HEK293 (cell line): ENCODE results near the gene ZBTB37.

Experiments
- CTCF ChIA-PET: fragments of 350-600 bp; formaldehyde crosslinking; extraction: SDS; loops from one replicate; lab custom pipeline; 2021; ENCODE audit warnings: antibody characterized with exemption; lab: Yijun Ruan, JAX
- POLR2A ChIA-PET: fragments of 300-600 bp; formaldehyde crosslinking; extraction: SDS; loops from one replicate; lab custom pipeline; 2020; ENCODE audit warnings: antibody characterized with exemption, inconsistent platforms; lab: Yijun Ruan, JAX
- H3K27ac ChIP-seq: fragments of 200-500 bp; sonication (Bioruptor generic); 2 replicates; pipeline ENCODE4 v1.5.1; 2014; ENCODE audit warnings: low read depth, low read length, control low read depth, inconsistent platforms; ENCODE audit errors: extremely low read depth
- H3K36me3 ChIP-seq, 2 experiments: fragments of 200-500 bp in 1 of 2; sonication (Bioruptor generic) in 1 of 2; 1 replicate in 1 of 2; 2 replicates in 1 of 2; pipeline ENCODE4 v1.5.1; 2014 to 2017; ENCODE audit warnings: inconsistent platforms in 2 of 2, low read length in 2 of 2; ENCODE audit not compliant: control insufficient read depth in 2 of 2, insufficient read depth in 1 of 2
- H3K4me1 ChIP-seq: fragments of 200-500 bp; sonication (Bioruptor generic); 2 replicates; pipeline ENCODE4 v1.5.1; 2014; ENCODE audit warnings: mild to moderate bottlenecking, low read length, inconsistent platforms; ENCODE audit not compliant: control insufficient read depth, insufficient read depth
- H3K4me3 ChIP-seq: 2 replicates; pipeline ENCODE4 v1.5.1; 2011; ENCODE audit warnings: low read depth, mild to moderate bottlenecking, control low read depth, low read length, moderate library complexity
- H3K9me3 ChIP-seq: fragments of 200-500 bp; sonication (Bioruptor generic); 2 replicates; pipeline ENCODE4 v1.5.1; 2014; ENCODE audit warnings: low read depth, low read length, inconsistent platforms; ENCODE audit not compliant: control insufficient read depth, insufficient read depth
- BCL6B ChIP-seq: fragments of 450-650 bp; formaldehyde crosslinking; IDR thresholded peaks from 2 replicates; pipeline ENCODE4 v1.5.1; 2017; ENCODE audit warnings: missing biosample characterization, missing genetic modification characterization
- ELK4 ChIP-seq: IDR thresholded peaks from 2 replicates; pipeline ENCODE4 v1.6.1; 2011; ENCODE audit warnings: mild to moderate bottlenecking, low read depth, low read length, borderline replicate concordance
- HOXC10 ChIP-seq: sonication (generic); formaldehyde crosslinking; IDR thresholded peaks from 2 replicates; pipeline ENCODE4 v1.8.1; 2023; ENCODE audit warnings: mild to moderate bottlenecking, missing genetic modification reagents
- KLF10 ChIP-seq: fragments of 450-650 bp; IDR thresholded peaks from 2 replicates; pipeline ENCODE4 v1.5.1; 2018; ENCODE audit warnings: missing biosample characterization, mild to moderate bottlenecking, missing genetic modification characterization
- KLF8 ChIP-seq: fragments of 450-650 bp; formaldehyde crosslinking; IDR thresholded peaks from 2 replicates; pipeline ENCODE4 v1.5.1; 2016; ENCODE audit warnings: missing biosample characterization, missing genetic modification characterization
- SALL2 ChIP-seq: fragments of 450-650 bp; formaldehyde crosslinking; IDR thresholded peaks from 2 replicates; pipeline ENCODE4 v1.5.0; 2017; ENCODE audit warnings: missing biosample characterization, mild to moderate bottlenecking, missing genetic modification characterization, borderline replicate concordance
- ZFHX2 ChIP-seq: fragments of 450-650 bp; formaldehyde crosslinking; conservative IDR thresholded peaks from 2 replicates; pipeline ENCODE4 v1.5.1; 2016; ENCODE audit warnings: missing biosample characterization, missing genetic modification characterization
- ZNF140 ChIP-seq: fragments of 450-650 bp; formaldehyde crosslinking; IDR thresholded peaks from 2 replicates; pipeline ENCODE4 v1.5.1; 2016; ENCODE audit warnings: missing biosample characterization, missing genetic modification characterization
- ZNF148 ChIP-seq: fragments of 450-650 bp; formaldehyde crosslinking; IDR thresholded peaks from 2 replicates; pipeline ENCODE4 v1.5.0; 2017; ENCODE audit warnings: missing biosample characterization, missing genetic modification characterization, borderline replicate concordance
- ZNF155 ChIP-seq: fragments of 450-650 bp; formaldehyde crosslinking; IDR thresholded peaks from 2 replicates; pipeline ENCODE4 v1.5.1; 2016; ENCODE audit warnings: missing biosample characterization, missing genetic modification characterization
- ZNF16 ChIP-seq: fragments of 450-650 bp; formaldehyde crosslinking; IDR thresholded peaks from 2 replicates; pipeline ENCODE4 v1.5.1; 2016; ENCODE audit warnings: low read depth, missing biosample characterization, missing genetic modification characterization
- ZNF274 ChIP-seq, 2 experiments: fragments of 200-500 bp in 1 of 2; fragments of 450-650 bp in 1 of 2; sonication (Bioruptor generic) in 1 of 2; formaldehyde crosslinking in 1 of 2; IDR thresholded peaks; 2 replicates each; pipeline versions ENCODE4 v1.5.1 to v1.6.1; 2014 to 2016; ENCODE audit warnings: borderline replicate concordance in 1 of 2, inconsistent platforms in 1 of 2, low read length in 1 of 2, missing biosample characterization in 1 of 2, missing genetic modification characterization in 1 of 2
- ZNF341 ChIP-seq: fragments of 450-650 bp; formaldehyde crosslinking; IDR thresholded peaks from 2 replicates; pipeline ENCODE4; 2016; ENCODE audit warnings: low read depth, missing biosample characterization, missing genetic modification characterization
- ZNF530 ChIP-seq: fragments of 450-650 bp; formaldehyde crosslinking; IDR thresholded peaks from 2 replicates; pipeline ENCODE4 v1.5.1; 2016; ENCODE audit warnings: low read depth, missing biosample characterization, missing genetic modification characterization
- ZNF544 ChIP-seq: fragments of 450-650 bp; formaldehyde crosslinking; IDR thresholded peaks from 2 replicates; pipeline ENCODE4 v1.5.0; 2017; ENCODE audit warnings: missing biosample characterization, missing genetic modification characterization
- ZNF558 ChIP-seq: fragments of 450-650 bp; formaldehyde crosslinking; IDR thresholded peaks from 2 replicates; pipeline ENCODE4 v1.5.1; 2016; ENCODE audit warnings: missing biosample characterization, missing genetic modification characterization
- ZNF561 ChIP-seq: fragments of 450-650 bp; IDR thresholded peaks from 2 replicates; pipeline ENCODE4 v1.5.1; 2018; ENCODE audit warnings: missing biosample characterization, missing genetic modification characterization, borderline replicate concordance
- ZNF571 ChIP-seq: fragments of 450-650 bp; formaldehyde crosslinking; IDR thresholded peaks from 2 replicates; pipeline ENCODE4 v1.5.0; 2017; ENCODE audit warnings: missing biosample characterization, missing genetic modification characterization
- ZNF639 ChIP-seq: fragments of 450-650 bp; formaldehyde crosslinking; IDR thresholded peaks from 2 replicates; pipeline ENCODE4 v1.5.1; 2016; ENCODE audit warnings: missing biosample characterization, missing genetic modification characterization
- ZNF664 ChIP-seq: fragments of 450-650 bp; formaldehyde crosslinking; IDR thresholded peaks from 2 replicates; pipeline ENCODE4 v1.5.1; 2016; ENCODE audit warnings: missing biosample characterization, missing genetic modification characterization

The ZBTB37 gene

GRCh38 chr1:173900427-173900826 is 32.2 kb downstream of the ZBTB37 start:
- no peak overlapping the region for H3K27ac ChIP-seq

GRCh38 chr1:173900992-173901391 is 32.8 kb downstream of the ZBTB37 start:
- ChIA-PET POLR2A (interaction anchor here (0.7 kb wide), 1 partner anchor 63 kb away, joined by 3 read pairs; no protein-coding TSS in a partner anchor), CTCF (no interaction called here)
- TF ChIP-seq ZNF571 (no peak), ZNF140 (no peak), ELK4 (no peak), ZFHX2 (tag by site-specific recombination) (no peak), SALL2 (tag by site-specific recombination) (no peak), KLF10 (tag by site-specific recombination) (no peak), ZNF544 (no peak), ZNF341 (tag by site-specific recombination) (no peak), ZNF155 (no peak), ZNF148 (tag by site-specific recombination) (no peak), ZNF664 (tag by site-specific recombination) (peak; percentile 77), ZNF530 (tag by site-specific recombination) (no peak), BCL6B (tag by site-specific recombination) (peak; percentile 69; the same call in 1 of the 2 replicates), ZNF274 (IDR thresholded peaks at IDR 0.05; ENCODE audit: low read length) (no peak), ZNF274 (tag by site-specific recombination; IDR thresholded peaks at IDR 0.05; ENCODE audit: borderline replicate concordance) (no peak)
- no peak overlapping the region for H3K27ac ChIP-seq
- H3K4me1 ChIP-seq = no peaks in the 10 kb centered on the region
- H3K9me3 ChIP-seq = no peaks in the 10 kb centered on the region
- H3K36me3 ChIP-seq = no peaks in the 10 kb centered on the region
- no peak overlapping the region for H3K4me3 ChIP-seq

More at GRCh38 chr1:173900427-173900826, 32.2 kb downstream of the ZBTB37 start:
- no peaks in the 10 kb centered on the region for H3K9me3 ChIP-seq
- CTCF ChIA-PET = no interaction called here
- no peaks in the 10 kb centered on the region for H3K4me1 ChIP-seq
- POLR2A ChIA-PET = no interaction called here
- TF ChIP-seq ZNF561 (tag by site-specific recombination) (no peak), ZNF558 (tag by site-specific recombination) (no peak), ZNF639 (tag by site-specific recombination) (no peak), HOXC10 (no peak), KLF8 (no peak), ZNF16 (tag by site-specific recombination) (no peak)
- no peaks in the 10 kb centered on the region for H3K36me3 ChIP-seq
- no peak overlapping the region for H3K4me3 ChIP-seq
